Measurements from ENCODE around the gene ERVFRD-1.
"Not testable (repeated sequence)": the region's sequence is repeated elsewhere in the genome, so short reads cannot be mapped to it uniquely, and the experiment has no call there.

Gene ERVFRD-1

DNA sequence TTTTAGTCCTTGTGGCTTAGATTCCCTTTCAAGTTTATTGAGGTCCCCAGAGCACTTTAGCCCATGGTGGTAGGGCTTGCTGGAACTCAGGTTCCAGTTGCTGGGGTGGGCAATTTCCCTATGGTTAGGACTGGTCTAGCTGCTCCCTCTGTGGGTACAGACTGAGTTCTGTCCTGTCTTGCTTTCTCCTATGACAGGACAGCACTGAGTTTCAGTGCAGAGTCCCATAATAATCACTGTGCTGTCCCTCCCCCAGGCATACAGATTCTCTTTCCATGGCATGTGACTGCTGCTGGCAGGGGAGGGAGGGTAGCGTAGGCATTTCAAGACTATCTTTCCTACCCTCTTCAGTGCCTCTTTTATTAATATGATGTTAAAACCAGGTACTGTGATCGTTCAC, 17.1 kb upstream of the ERVFRD-1 start:
- no peak for DNase-seq (ENCODE audit: low spot score)

- DNase-seq (ENCODE audit: low spot score), result no peak
Observed at GRCh38 chr6:11126876-11127275, 15.4 kb upstream of the ERVFRD-1 start.

DNA sequence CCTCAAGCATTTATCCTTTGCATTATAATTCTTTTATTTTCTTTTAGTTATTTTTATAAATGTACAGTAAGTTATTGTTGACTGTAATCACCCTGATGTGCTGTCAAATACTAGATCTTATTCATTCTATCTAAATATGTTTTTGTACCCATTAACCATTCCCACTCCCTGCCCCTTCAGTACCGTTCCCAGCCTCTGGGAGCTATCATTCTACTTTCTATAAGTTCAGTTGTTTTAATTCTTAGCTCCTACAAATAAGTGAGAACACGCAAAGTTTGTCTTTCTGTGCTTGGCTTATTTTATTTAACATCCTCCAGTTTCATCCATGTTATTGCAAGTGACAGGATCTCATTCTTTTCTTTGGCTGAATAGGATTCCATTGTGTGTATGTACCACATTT, 12.5 kb upstream of the ERVFRD-1 start:
- DNase-seq (ENCODE audit: low spot score), result no peak

- no peak for DNase-seq (ENCODE audit: low spot score)
Observed at GRCh38 chr6:11122380-11122779, 10.9 kb upstream of the ERVFRD-1 start.

GRCh38 chr6:11121851-11122250, 10.3 kb upstream of the ERVFRD-1 start:
- DNase-seq (ENCODE audit: low spot score), result no peak

- no peak for DNase-seq (ENCODE audit: low spot score)
Observed at GRCh38 chr6:11120271-11121005, 8.9 kb upstream of the ERVFRD-1 start.

DNA sequence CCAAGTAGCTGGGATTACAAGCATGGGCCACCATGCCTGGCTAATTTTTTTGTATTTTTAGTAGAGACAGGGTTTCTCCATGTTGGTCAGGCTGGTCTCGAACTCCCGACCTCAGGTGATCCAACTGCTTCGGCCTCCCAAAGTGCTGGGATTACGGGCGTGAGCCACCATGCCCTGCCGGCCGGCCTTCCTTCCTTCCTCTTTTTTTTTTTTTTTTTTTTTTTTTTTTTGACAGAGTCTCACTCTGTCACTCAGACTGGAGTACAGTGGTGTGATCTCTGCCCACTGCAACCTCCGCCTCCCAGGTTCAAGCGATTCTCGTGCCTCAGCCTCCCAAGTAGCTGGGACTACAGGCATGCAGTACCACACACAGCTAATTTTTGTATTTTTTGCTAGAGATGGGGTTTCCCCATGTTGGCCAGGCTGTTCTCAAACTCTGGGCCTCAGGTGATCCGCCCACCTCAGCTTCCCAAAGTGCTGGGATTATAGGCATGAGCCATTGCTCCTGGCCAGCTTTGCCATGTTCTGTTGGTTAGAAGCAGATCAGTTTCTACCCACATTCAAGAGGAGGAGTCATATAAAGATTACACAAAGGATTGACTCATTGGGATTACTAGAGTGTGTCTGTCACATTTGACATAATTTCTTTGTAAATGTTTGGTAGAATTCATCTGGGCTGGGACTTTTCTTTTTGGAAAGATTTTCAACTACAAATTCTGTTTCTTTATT, 4.4 kb upstream of the ERVFRD-1 start:
- DNase-seq (ENCODE audit: low spot score), result not testable (repeated sequence)

GRCh38 chr6:11113038-11113437, 1.5 kb upstream of the ERVFRD-1 start:
- no peak for DNase-seq (ENCODE audit: low spot score)

DNA sequence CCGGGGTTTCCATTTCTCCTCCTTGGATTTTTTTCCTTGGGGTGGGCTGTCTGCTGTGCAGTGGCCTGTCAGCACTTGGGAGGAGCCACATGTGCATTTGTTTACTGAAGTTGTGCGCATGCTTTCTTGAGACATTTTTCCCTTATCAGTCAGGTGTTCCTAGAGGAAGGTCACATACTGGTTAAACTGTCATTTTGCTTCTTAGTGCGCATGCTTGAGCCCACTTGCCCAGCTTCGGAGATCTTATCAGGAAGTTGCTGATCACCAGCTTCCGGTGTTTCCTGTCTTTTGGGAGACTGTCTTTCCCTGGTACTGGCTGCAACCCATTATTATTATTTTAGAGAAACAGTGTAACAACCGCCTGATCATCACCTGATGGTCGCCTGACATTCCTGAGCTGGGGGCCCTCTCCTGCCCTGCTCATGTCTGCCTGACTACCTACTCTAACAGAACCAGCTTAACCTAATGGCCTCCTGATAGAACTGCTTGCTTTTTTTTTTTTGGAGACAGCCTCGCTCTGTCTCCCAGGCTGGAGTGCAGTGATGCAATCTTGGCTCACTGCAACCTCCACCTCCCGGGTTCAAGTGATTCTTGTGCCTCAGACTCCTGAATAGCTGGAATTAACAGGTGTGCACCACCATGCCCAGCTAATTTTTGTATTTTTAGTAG, 378 bp upstream of the ERVFRD-1 start:
- no peak for DNase-seq (ENCODE audit: low spot score)

DNA sequence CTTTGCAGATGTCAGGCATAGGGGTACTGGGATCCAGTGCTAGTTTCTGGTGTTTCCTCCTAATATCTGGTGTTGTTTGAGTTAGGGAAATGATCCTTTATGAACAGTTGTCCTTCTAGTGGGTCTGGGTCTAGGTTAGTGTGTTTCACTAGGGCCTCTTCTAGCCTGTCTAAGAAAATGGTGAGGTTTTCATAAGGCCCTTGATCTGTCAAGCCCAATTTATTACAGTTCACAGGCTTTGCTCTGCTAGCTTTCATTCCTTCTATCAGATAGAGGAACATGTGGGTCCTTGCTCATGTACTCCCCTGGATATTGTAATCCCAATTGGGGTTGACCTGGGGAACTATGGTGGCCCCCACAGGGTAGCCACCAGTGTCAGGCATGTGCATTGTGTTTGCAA, 2.8 kb downstream of the ERVFRD-1 start:
- no peak for DNase-seq (ENCODE audit: low spot score)

GRCh38 chr6:11103065-11103464, 8.5 kb downstream of the ERVFRD-1 start:
- no peak for DNase-seq (ENCODE audit: low spot score)

- DNase-seq (ENCODE audit: low spot score), result no peak
Observed at GRCh38 chr6:11101417-11101816, 10.1 kb downstream of the ERVFRD-1 start.

DNA sequence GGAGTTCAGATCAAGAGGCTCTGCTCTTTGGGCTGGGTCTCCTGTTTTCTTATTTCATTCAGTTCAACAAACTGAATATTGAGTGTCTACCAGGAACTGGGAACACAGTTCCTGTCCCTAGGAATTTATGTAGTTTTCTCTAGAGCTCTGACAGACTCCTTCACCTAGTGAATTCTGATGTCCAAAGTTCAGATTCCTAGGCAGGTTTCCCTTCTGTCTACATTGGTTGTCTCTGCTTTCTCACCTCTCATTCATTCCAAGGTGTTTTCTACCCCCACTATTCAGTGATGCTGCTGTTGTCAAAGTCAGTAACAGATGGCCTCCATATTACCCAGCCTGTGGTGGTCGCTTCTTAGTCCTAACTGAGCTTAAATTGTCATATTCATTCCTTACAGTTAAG, 13.5 kb downstream of the ERVFRD-1 start:
- no peak for DNase-seq (ENCODE audit: low spot score)

DNA sequence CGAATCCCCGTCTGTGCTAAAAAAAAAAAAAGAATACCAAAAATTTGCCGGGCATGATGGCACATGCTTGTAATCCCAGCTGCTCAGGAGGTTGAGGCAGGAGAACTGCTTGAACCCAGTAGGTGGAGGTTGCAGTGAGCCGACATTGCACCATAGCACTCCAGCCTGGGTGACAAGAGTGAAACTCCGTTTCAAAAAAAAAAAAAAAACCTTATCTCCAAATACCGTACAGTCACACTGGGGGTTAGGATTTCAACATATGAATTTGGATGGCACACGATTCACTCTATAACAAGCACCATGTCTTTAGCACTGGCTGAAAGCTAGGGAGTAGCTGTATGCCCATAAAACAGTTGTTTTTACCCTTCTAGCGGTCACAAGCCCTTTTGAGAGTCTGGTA, 14.0 kb downstream of the ERVFRD-1 start:
- DNase-seq (ENCODE audit: low spot score), result no peak

- DNase-seq (ENCODE audit: low spot score), result peak; percentile 45
Observed at GRCh38 chr6:11096109-11096508, 15.4 kb downstream of the ERVFRD-1 start.

GRCh38 chr6:11094941-11095340, 16.6 kb downstream of the ERVFRD-1 start:
- DNase-seq (ENCODE audit: low spot score), result no peak

DNA sequence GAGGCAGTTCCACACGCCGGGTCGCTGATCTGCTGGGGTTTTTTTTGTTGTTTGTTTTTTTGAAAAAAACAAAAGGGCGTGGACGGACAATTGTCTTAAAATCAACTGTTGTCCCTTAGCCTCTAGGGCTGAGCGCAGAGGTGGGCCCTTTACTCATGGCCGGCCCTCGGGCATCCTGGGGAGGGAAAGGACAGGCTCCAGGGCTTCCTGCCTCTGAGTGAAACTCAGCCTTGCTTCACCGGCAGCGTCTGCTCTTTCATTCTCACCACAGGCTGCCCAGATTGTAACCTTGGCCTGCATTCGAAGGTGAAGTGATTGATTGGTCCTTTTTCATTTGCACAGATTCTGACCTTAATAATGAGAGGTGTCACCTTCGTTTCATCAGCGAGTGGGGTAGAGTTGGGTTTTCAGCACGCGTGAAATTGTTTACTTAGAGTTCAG, 17.1 kb downstream of the ERVFRD-1 start:
- peak; percentile 41 for DNase-seq (ENCODE audit: low spot score)

DNA sequence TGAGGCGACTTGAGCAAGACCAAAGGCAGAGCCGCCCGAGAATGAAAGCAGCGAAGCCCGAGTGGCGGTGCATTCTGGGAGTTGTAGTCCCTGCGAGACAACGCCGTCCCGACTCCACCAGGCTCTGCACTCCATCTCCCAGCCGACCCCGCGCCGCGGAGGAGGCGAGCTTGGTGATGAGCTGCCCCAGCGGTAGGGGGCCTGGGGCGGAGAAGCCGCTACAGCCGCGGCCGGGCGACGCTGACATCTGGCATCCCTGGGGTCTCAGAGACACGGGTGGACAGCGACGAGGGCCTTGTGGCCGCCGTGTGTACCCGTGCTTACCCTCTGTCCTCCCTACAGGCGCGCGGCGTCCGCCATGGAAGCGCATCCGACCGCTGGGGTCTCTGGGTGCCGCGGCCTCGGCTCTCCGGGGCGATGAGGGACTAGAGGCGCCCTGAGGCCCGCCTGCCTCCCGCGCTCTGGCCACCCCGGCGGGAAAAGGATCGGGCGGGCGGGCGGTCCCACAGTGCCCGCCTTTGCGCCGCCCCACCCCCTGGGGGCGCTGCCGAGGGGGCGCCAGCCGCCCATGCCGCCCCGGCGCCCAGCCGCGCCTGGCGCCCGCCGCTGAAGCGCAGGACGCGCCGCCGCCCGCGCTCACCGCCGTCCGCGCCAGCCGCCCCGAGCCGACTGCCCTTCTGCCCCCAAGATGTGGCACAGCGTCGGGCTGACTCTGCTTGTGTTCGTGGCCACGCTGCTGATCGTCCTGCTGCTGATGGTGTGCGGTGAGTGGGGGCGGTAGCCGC, 17.7 kb downstream of the ERVFRD-1 start, which contains the start of gene SMIM13:
SMIM13 (plus strand) TSS at position 209 of the 785 bp plus-strand sequence; CDS start at position 689, 480 bp downstream.
- DNase-seq (ENCODE audit: low spot score), result peak; percentile 89

GRCh38 chr6:11093376-11093625, 18.2 kb downstream of the ERVFRD-1 start:
- no peak for DNase-seq (ENCODE audit: low spot score)

- no peak for DNase-seq (ENCODE audit: low spot score)
Observed at GRCh38 chr6:11092668-11093375, 18.7 kb downstream of the ERVFRD-1 start.

DNA sequence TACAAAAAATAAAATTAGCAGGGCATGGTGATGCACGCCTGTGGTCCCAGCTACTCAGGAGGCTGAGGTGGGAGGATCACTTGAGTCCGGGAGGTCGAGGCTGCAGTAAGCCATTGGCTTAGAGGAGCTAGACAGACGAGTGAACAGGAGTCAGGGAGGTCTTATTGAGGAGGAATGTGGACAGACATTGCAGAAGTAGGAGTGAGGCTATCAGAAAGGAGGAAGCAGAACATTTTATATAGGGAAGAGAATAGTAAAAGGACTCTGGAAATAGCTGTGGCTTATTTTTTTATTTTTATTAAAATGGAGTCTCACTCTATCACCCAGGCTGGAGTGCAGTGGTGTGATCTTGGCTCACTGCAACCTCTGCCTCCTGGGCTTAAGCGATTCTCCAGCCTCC, 20.4 kb downstream of the ERVFRD-1 start:
- DNase-seq (ENCODE audit: low spot score), result not testable (repeated sequence)

GRCh38 chr6:11089695-11090094, 21.8 kb downstream of the ERVFRD-1 start:
- no peak for DNase-seq (ENCODE audit: low spot score)
